Peyer's patch (tissue), 4 donors: Measurements from ENCODE around the gene COL20A1. TPM values are rescaled to one million over a fixed set of nuclear protein-coding genes. Genes with fewer than 3 reads are reported as not detected.
"Not testable (repeated sequence)": the region's sequence is repeated elsewhere in the genome, so short reads cannot be mapped to it uniquely, and the experiment has no call there.

ENCODE experiments used
- DNase-seq, 3 donors: peaks; one replicate each; pipeline ENCODE4 v3.0.0-alpha.2; 2017 to 2019
- H3K27ac ChIP-seq, 4 donors: fragments of 200-600 bp; sonication (generic); one replicate each; pipeline ENCODE4 v1.5.1; 2016 to 2019
- H3K27me3 ChIP-seq, 2 donors: fragments of 200-600 bp; sonication (generic); one replicate each; pipeline ENCODE4 v1.5.1; 2019
- H3K36me3 ChIP-seq, 3 donors: fragments of 200-600 bp; sonication (generic); one replicate each; pipeline ENCODE4 v1.5.1; 2016 to 2019
- H3K4me1 ChIP-seq, 4 donors: fragments of 200-600 bp; sonication (generic); one replicate each; pipeline ENCODE4 v1.5.1; 2016 to 2019
- H3K4me3 ChIP-seq, 4 donors: fragments of 200-600 bp; sonication (generic); 1 replicate in 3 of 4; 2 replicates in 1 of 4; pipeline ENCODE4 v1.5.1; 2016 to 2019; ENCODE audit warnings: mild to moderate bottlenecking in 1 of 4
- H3K9me3 ChIP-seq, 4 donors: fragments of 200-600 bp; sonication (generic); one replicate each; pipeline ENCODE4 v1.5.1; 2016 to 2019; ENCODE audit warnings: mild to moderate bottlenecking in 1 of 4
- POLR2A ChIP-seq, 2 donors: fragments of 450-650 bp; IDR thresholded peaks; one replicate each; pipeline ENCODE4 v1.5.1; 2017; ENCODE audit warnings: antibody characterized with exemption in 2 of 2, mild to moderate bottlenecking in 2 of 2, moderate library complexity in 2 of 2
- total RNA-seq, 4 donors: library from RNA; depleted of rRNA; stranded (reverse); fragments of >200 nt; gene quantifications; one replicate each; pipeline ENCODE4 v1.1.0, GENCODE V29; 2016
- TF ChIP-seq, protein P1 (sequence below), 6 experiments: fragments of 450-650 bp in 4 of 6; fragments of 200-600 bp in 2 of 6; sonication (generic) in 1 of 6; IDR thresholded peaks; one replicate each; pipeline ENCODE4 v1.5.1; 2017 to 2019; ENCODE audit warnings: antibody characterized with exemption in 6 of 6, mild to moderate bottlenecking in 3 of 6, moderate library complexity in 1 of 6

The COL20A1 gene
- total RNA-seq, 4 donors from 2014 or later: not detected

DNA sequence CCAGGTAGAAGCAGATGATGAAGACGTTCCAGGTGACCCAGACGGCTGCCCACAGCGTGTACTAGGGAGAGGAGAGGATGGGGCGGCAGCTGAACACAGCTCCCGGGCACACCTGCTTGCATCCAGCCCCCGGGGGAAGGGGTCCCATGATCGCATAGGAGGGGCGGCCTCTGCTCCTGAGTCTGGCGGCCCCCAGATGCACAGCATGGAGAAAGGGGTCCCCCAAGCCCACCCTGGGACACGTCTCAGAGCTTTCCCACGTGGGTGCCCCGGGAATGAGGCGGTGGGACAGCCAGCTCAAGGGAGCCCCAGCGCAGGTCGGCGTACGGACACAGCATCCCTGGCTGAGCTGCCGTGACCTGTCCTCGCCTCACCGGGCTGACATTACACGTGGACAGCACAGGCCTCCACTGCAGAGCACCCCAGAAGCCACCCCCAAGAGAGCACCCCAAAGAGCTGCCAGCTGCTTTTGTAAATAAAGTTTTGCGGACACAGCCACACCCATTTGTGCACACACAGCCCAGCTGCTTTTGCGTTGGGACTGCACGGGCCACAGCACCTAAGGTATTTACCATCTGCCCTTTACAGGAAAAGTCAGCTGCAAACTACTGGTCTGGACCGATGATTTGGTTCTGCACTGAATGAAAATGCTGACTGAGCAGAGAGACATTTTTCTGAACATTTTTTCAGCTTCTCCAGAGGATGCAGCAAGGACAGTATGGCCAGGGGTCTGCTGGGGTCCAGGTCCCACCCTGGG, 44.0 kb upstream of the COL20A1 start:
- no peak overlapping the region for H3K4me3 ChIP-seq
- H3K36me3 ChIP-seq: no peaks in the 10 kb centered on the region
- no peaks in the 10 kb centered on the region for H3K9me3 ChIP-seq
- peaks cover 0 to 16% of the 10 kb centered on the region in 2 donors for H3K27me3 ChIP-seq
- H3K4me1 ChIP-seq: peaks cover 0 to 6% (median 5%) of the 10 kb centered on the region in 4 donors
- no peak for DNase-seq
- no peak overlapping the region for H3K27ac ChIP-seq
- no peak for TF ChIP-seq POLR2A (IDR thresholded peaks at IDR 0.05)
- TF ChIP-seq, protein P1, sequence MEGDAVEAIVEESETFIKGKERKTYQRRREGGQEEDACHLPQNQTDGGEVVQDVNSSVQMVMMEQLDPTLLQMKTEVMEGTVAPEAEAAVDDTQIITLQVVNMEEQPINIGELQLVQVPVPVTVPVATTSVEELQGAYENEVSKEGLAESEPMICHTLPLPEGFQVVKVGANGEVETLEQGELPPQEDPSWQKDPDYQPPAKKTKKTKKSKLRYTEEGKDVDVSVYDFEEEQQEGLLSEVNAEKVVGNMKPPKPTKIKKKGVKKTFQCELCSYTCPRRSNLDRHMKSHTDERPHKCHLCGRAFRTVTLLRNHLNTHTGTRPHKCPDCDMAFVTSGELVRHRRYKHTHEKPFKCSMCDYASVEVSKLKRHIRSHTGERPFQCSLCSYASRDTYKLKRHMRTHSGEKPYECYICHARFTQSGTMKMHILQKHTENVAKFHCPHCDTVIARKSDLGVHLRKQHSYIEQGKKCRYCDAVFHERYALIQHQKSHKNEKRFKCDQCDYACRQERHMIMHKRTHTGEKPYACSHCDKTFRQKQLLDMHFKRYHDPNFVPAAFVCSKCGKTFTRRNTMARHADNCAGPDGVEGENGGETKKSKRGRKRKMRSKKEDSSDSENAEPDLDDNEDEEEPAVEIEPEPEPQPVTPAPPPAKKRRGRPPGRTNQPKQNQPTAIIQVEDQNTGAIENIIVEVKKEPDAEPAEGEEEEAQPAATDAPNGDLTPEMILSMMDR (IDR thresholded peaks at IDR 0.05): no peak

DNA sequence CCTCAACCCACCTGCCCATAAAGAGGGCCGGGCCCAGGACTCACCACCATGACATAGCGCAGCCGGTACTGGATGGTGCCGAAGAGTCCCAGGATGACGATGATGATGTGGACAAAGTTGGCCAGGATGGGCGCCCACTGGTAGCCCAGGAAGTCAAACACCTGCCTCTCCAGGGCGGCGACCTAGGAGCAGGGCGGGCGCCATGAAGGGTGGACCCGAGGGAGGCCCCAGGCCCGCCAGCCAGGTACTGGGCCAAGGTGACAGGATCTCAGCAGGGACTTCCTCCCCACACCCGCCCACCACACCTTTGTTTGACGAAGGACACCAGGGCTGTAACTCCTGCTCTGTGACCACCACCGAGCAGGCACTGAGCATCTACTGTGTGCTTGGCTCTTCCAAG, 43.1 kb upstream of the COL20A1 start:
- TF ChIP-seq, protein P1 (IDR thresholded peaks at IDR 0.05): no peak
- TF ChIP-seq POLR2A (IDR thresholded peaks at IDR 0.05): no peak
- peaks cover 0 to 25% of the 10 kb centered on the region in 2 donors for H3K27me3 ChIP-seq
- H3K4me1 ChIP-seq: peaks cover 0 to 12% (median 8%) of the 10 kb centered on the region in 4 donors
- no peak for DNase-seq
- H3K36me3 ChIP-seq: no peaks in the 10 kb centered on the region
- H3K4me3 ChIP-seq: no peak overlapping the region
- no peaks in the 10 kb centered on the region for H3K9me3 ChIP-seq
- no peak overlapping the region for H3K27ac ChIP-seq

DNA sequence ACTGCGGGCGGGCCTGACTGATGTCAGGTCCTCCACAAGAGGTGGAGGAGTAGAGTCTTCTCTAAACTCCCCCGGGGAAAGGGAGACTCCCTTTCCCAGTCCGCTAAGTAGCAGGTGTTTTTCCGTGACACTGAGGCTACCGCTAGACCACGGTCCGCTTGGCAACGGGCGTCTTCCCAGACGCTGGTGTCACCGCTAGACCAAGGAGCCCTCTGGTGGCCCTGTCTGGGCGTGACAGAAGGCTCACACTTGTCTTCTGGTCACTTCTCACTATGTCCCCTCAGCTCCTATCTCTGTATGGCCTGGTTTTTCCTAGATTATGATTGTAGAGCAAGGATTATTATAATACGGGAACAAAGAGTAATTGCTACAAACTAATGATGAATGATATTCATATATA, 41.6 kb upstream of the COL20A1 start:
- not testable (repeated sequence) for H3K27ac ChIP-seq, H3K36me3 ChIP-seq, H3K4me3 ChIP-seq, H3K9me3 ChIP-seq, DNase-seq
- H3K4me1 ChIP-seq: peaks cover 0 to 12% (median 8%) of the 10 kb centered on the region in 4 donors
- H3K27me3 ChIP-seq: peaks cover 0 to 28% of the 10 kb centered on the region in 2 donors

DNA sequence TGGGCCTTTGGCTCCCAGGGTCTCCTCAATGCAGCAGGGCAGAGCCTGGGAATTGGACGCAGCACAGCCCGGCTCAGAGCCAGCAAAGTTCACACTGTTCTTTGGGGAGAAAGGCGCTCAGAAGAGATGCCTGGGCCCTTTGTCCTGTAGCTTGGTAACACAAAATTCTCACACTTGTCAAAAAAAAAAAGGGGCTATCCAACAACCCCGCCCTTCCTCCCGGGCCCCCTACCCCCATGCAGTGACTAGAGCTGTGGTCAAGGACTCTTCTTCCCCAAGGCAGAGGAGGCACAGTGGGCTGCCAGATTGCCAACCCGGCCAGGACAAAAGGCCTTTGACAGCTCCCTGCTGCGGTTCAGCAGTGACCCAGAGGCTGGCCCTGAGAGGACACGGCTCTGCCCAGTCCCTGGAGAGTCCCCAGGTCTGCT, 40.7 kb upstream of the COL20A1 start:
- Histone ChIP-seq H3K4me3 (no peak overlapping the region), H3K9me3 (no peaks in the 10 kb centered on the region), H3K36me3 (no peaks in the 10 kb centered on the region), H3K27ac (no peak overlapping the region), H3K4me1 (peaks cover 0 to 12% (median 8%) of the 10 kb centered on the region in 4 donors), H3K27me3 (peaks cover 0 to 28% of the 10 kb centered on the region in 2 donors)
- TF ChIP-seq, protein P1 (IDR thresholded peaks at IDR 0.05): no peak
- DNase-seq: no peak

DNA sequence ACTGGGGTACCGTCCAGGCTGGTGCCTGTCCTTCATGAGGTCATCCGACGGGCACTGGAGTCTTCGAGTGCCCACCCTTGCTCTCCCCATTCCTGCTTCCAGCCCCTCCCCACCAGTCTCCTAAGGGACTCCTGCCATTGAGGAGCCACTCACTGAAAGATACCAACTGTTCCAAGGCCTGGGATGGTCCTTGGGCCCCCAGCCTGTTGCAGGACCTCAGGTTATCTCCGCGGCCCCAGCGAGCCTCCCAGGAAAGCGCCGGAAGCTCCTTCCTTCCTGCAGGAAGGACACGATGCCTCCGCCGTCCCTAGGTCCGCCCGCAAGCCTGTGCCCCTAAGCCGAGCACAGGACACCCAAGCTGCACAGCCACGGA, 39.9 kb upstream of the COL20A1 start:
- TF ChIP-seq, protein P1 (IDR thresholded peaks at IDR 0.05): no peak
- no peak for TF ChIP-seq POLR2A (IDR thresholded peaks at IDR 0.05)
- peaks cover 0 to 26% of the 10 kb centered on the region in 2 donors for H3K27me3 ChIP-seq
- no peaks in the 10 kb centered on the region for H3K9me3 ChIP-seq
- DNase-seq: no peak
- H3K4me1 ChIP-seq: peaks cover 0 to 12% (median 8%) of the 10 kb centered on the region in 4 donors
- H3K4me3 ChIP-seq: peak overlapping the region in 1 of 4 donors; percentile 41
- H3K27ac ChIP-seq: no peak overlapping the region
- no peaks in the 10 kb centered on the region for H3K36me3 ChIP-seq

DNA sequence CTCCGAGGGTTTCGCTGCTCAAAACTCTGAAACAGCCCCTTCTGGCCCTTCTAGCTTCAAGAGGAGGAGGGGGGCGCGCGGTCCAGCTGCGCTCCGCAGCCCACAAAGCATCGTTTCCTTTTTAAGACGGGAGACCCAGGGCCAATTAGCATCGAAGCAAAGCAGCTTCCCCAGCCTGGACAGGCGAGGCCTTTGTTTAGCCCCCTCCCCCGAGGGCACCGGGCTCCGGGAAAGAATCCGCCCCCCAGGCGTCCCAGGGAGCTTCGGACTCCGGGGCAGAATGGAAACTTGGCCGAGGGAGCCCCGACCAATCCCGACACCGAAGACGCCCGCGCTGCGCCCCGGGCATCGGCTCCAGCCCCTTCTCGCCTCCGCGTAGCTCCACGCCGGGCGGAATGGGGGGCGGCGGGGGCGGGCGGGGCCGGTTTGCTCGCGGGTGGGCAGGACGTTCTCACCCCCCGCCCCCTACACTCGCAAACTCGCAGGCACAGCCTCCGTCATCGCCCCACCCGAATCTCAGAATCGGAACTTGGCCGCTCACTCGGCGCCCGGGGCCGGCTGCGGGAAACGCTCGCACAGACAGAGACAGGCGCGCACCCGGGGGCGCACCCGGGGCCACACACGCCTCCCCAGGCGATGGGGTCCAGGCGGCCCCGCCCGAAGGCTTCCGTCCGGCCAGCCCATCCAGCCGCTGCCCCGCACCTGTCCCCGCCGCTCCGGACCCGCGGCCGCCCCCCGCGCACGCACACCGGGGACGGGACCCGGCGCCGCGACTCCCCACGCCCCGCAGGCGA, 39.4 kb upstream of the COL20A1 start:
- no peak for TF ChIP-seq POLR2A (IDR thresholded peaks at IDR 0.05)
- TF ChIP-seq, protein P1 (IDR thresholded peaks at IDR 0.05): no peak
- peak overlapping the region in 2 of 4 donors; percentile 26 to 41 for H3K4me3 ChIP-seq

More for the DNA sequence above, 39.4 kb upstream of the COL20A1 start:
- H3K36me3 ChIP-seq: no peaks in the 10 kb centered on the region
- H3K27me3 ChIP-seq: peaks cover 0 to 21% of the 10 kb centered on the region in 2 donors
- no peak overlapping the region for H3K27ac ChIP-seq
- peaks cover 0 to 12% (median 8%) of the 10 kb centered on the region in 4 donors for H3K4me1 ChIP-seq
- no peak for DNase-seq
- H3K9me3 ChIP-seq: no peaks in the 10 kb centered on the region
